PC-9 (cell line): ENCODE measurements around the gene ARHGDIB. TPM values are rescaled to one million over a fixed set of nuclear protein-coding genes. Genes with fewer than 3 reads are reported as not detected.

Experiments used
- Bru-seq: library from RNA; stranded (reverse); fragments of 400-500 nt; gene quantifications from one replicate; lab custom pipeline; 2021; lab: Mats Ljungman, UMichigan
- BruChase-seq, 2 experiments: library from RNA; stranded (reverse); fragments of 400-500 nt; gene quantifications; one replicate each; lab custom pipeline; 2021; lab: Mats Ljungman, UMichigan
- BruUV-seq: library from RNA; stranded (reverse); fragments of 400-500 nt; replicated peaks from 2 replicates; lab custom pipeline; 2021; lab: Mats Ljungman, UMichigan
- CTCF ChIA-PET: fragments of 300-600 bp; sonication (Branson Sonifier 250); formaldehyde crosslinking; loops from one replicate; lab custom pipeline; 2022; ENCODE audit warnings: antibody characterized with exemption; lab: Charles Lee
- POLR2A ChIA-PET: fragments of 300-600 bp; sonication (Branson Sonifier 250); formaldehyde crosslinking; loops from one replicate; lab custom pipeline; 2022; ENCODE audit warnings: antibody characterized with exemption; ENCODE audit not compliant: unreplicated experiment; lab: Charles Lee
- DNase-seq, 2 experiments: peaks; one replicate each; pipeline versions ENCODE4 v3.0.0 to v3.0.0-alpha.2; 2015 to 2022; ENCODE audit warnings: mixed read lengths in 1 of 2
- H2AFZ ChIP-seq: fragments of 200-600 bp; sonication (generic); 2 replicates; pipeline ENCODE4 v1.8.1; 2017; ENCODE audit warnings: antibody characterized with exemption
- H3F3A ChIP-seq: fragments of 200-600 bp; sonication (generic); 2 replicates; pipeline ENCODE4 v1.8.1; 2017; ENCODE audit warnings: antibody characterized with exemption, mild to moderate bottlenecking, low read depth; ENCODE audit not compliant: insufficient read depth
- H3K27ac ChIP-seq: fragments of 200-600 bp; sonication (generic); 2 replicates; pipeline ENCODE4 v1.6.1; 2016; ENCODE audit warnings: mixed run types
- H3K27me3 ChIP-seq: fragments of 200-600 bp; sonication (generic); 2 replicates; pipeline ENCODE4 v1.6.1; 2016; ENCODE audit warnings: low read depth, mixed run types; ENCODE audit not compliant: insufficient read depth
- H3K36me3 ChIP-seq: fragments of 200-600 bp; sonication (generic); 2 replicates; pipeline ENCODE4 v1.6.1; 2016; ENCODE audit warnings: low read depth, mixed run types
- H3K4me1 ChIP-seq: fragments of 200-600 bp; sonication (generic); replicated peaks from 2 replicates; pipeline ENCODE4 v1.6.1; 2016; ENCODE audit warnings: mixed run types; ENCODE audit not compliant: insufficient read depth
- H3K4me2 ChIP-seq: fragments of 200-600 bp; sonication (generic); 2 replicates; pipeline ENCODE4 v1.6.1; 2017; ENCODE audit warnings: mixed run types
- H3K4me3 ChIP-seq: fragments of 200-600 bp; sonication (generic); 2 replicates; pipeline ENCODE4 v1.6.1; 2016; ENCODE audit warnings: mixed run types
- H3K79me2 ChIP-seq: fragments of 200-600 bp; sonication (generic); 2 replicates; pipeline ENCODE4 v1.6.1; 2017; ENCODE audit warnings: low read depth, mixed run types
- H3K9me2 ChIP-seq: fragments of 200-600 bp; sonication (generic); 2 replicates; pipeline ENCODE4 v1.8.1; 2017; ENCODE audit warnings: mild to moderate bottlenecking; ENCODE audit not compliant: insufficient read depth
- H3K9me3 ChIP-seq: fragments of 200-600 bp; sonication (generic); 2 replicates; pipeline ENCODE4 v1.8.1; 2016; ENCODE audit warnings: low read depth; ENCODE audit not compliant: insufficient read depth
- H4K20me1 ChIP-seq: fragments of 200-600 bp; sonication (generic); 2 replicates; pipeline ENCODE4 v1.8.1; 2017; ENCODE audit not compliant: insufficient read depth
- EZH2 ChIP-seq: fragments of 200-600 bp; sonication (generic); IDR thresholded peaks from 2 replicates; pipeline ENCODE4 v1.8.0; 2017; ENCODE audit warnings: antibody characterized with exemption, low read depth
- intact Hi-C: fragments of 100-400 bp; cut with micrococcal nuclease; formaldehyde crosslinking; loops from one replicate; pipeline ENCODE4 v1.10.0; 2022; ENCODE audit not compliant: unreplicated experiment
- long read RNA-seq: library from polyadenylated mRNA; stranded (forward); transcript quantifications from one replicate; pipeline ENCODE4 v2.0.0, GENCODE V29; 2022
- total RNA-seq: library from RNA; stranded (reverse); gene quantifications from 2 replicates; pipeline ENCODE4 v1.2.3, GENCODE V29; 2021
- TF ChIP-seq, protein P1 (sequence below): fragments of 200-600 bp; sonication (generic); conservative IDR thresholded peaks from 2 replicates; pipeline ENCODE4 v1.6.1; 2017; ENCODE audit warnings: mixed run types, antibody characterized with exemption, mild to moderate bottlenecking, moderate library complexity

The ARHGDIB gene
- total RNA-seq (307 and 470 TPM in 2 replicates), Bru-seq, nascent RNA (percentile 94 among the genes with signal in this experiment), BruChase-seq, experiment 1, labeled RNA remaining after a 2-hour chase (percentile 79 among the genes with signal in this experiment), BruChase-seq, experiment 2, labeled RNA remaining after a 6-hour chase (percentile 95 among the genes with signal in this experiment)
- long read RNA-seq, transcript ARHGDIB-209 (6 exons, 723 nt) = minor isoform, 22 of 833 reads
- long read RNA-seq, transcript ARHGDIB-206 (7 exons, 859 nt) = minor isoform, 6 of 833 reads
- long read RNA-seq, transcript ARHGDIB-201 (6 exons, 1,256 nt) = major isoform, 641 of 833 reads
- long read RNA-seq, transcript ARHGDIB-207 (6 exons, 911 nt) = minor isoform, 93 of 833 reads
- long read RNA-seq, partial matches to known transcripts = 36 of 833 reads
- long read RNA-seq, other reads (novel, unspliced or antisense) = 34 of 833 reads

DNA sequence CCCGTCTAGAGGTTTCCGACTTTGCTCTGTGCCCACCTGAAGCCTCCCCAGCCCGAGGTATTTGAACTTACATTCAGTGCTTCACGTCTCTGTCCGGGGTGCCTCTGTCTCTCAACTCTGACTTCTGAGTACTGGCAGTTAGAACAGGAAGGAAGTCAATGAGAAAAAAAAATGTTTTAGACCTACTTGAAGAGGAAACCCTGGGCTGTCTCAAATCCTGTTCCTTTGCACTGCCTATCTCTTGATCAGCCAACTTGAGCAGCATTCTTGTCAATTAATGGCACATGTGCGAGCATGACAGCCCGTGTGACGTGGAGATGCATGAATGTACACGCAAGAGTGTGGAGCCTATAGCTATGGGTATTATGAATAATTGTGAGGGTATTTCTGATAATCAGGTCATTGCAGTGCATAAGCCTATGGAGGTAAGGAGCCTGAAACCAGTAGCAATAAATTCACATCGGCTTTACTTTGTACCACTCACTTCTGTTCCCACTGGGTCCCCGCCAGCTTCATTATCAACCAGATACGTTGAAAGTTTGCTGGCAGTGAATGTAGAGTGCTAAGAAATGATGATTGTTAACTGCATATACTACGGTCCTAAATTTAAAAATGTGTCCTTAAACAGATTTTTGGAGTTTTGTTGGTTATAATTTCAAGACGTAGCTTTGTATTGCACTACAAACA lies at the start of gene ARHGDIB:
ARHGDIB (minus strand) TSS at position 136 of the 687 bp plus-strand sequence. CDS start 10,889 bp downstream, outside the sequence.
- CTCF ChIA-PET = interaction anchor here (0.6 kb wide), 1 partner anchor 736 kb away, joined by 3 read pairs; no protein-coding TSS in a partner anchor
- peaks cover 29% of the 10 kb centered on the region for H3F3A ChIP-seq
- H3K36me3 ChIP-seq = 0 out of 2 replicates have a peak, but pooled peaks cover 5% of the 10 kb centered on the region
- DNase-seq = peak; percentile 53 to 83
- POLR2A ChIA-PET = interaction anchor here (0.6 kb wide), 3 partner anchors 14 to 33 kb away, joined by 3 to 6 read pairs (median 4); no protein-coding TSS in a partner anchor
- peak within 1 kb of the TSS; percentile 71 for H2AFZ ChIP-seq
- no peaks in the 10 kb centered on the region for H4K20me1 ChIP-seq
- H3K27ac ChIP-seq = peak within 1 kb of the TSS; percentile 83
- no peaks in the 10 kb centered on the region for H3K9me3 ChIP-seq
- intact Hi-C loops = loop anchor here (1.0 to 2.0 kb wide), 4 partner anchors 9 to 187 kb away; a partner anchor contains a TSS
- peaks cover 40% of the 10 kb centered on the region for H3K79me2 ChIP-seq
- H3K4me1 ChIP-seq = peaks cover 53% of the 10 kb centered on the region
- peak within 1 kb of the TSS; percentile 54 for H3K4me3 ChIP-seq
- BruUV-seq = TSS peak; percentile 81
- H3K9me2 ChIP-seq = no peaks in the 10 kb centered on the region
- no peak for TF ChIP-seq EZH2
- TF ChIP-seq, protein P1, sequence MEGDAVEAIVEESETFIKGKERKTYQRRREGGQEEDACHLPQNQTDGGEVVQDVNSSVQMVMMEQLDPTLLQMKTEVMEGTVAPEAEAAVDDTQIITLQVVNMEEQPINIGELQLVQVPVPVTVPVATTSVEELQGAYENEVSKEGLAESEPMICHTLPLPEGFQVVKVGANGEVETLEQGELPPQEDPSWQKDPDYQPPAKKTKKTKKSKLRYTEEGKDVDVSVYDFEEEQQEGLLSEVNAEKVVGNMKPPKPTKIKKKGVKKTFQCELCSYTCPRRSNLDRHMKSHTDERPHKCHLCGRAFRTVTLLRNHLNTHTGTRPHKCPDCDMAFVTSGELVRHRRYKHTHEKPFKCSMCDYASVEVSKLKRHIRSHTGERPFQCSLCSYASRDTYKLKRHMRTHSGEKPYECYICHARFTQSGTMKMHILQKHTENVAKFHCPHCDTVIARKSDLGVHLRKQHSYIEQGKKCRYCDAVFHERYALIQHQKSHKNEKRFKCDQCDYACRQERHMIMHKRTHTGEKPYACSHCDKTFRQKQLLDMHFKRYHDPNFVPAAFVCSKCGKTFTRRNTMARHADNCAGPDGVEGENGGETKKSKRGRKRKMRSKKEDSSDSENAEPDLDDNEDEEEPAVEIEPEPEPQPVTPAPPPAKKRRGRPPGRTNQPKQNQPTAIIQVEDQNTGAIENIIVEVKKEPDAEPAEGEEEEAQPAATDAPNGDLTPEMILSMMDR = no peak
- H3K4me2 ChIP-seq = peak within 1 kb of the TSS; percentile 81
- no peaks in the 10 kb centered on the region for H3K27me3 ChIP-seq

DNA sequence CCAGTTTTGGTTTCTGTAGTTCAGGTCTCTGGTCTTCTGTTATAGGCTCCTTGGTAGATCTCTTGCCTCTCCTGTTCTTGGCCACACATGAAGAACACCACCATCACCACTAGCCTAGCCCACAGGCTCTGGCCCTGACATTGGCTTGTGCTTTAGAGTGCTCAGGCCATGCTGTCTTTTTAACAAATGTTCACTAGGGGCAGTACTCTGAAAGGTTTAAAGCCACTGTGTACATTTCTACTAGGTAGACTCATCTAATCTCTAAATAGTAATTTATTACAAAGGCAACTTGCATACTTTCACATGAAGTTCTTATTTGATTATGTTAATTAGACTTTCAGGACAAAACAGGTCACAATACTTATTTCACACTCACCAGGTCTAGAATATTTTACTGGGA lies 49.8 kb upstream of the ARHGDIB start:
- H4K20me1 ChIP-seq = no peaks in the 10 kb centered on the region
- H3K36me3 ChIP-seq = no peaks in the 10 kb centered on the region
- H2AFZ ChIP-seq = no peak overlapping the region
- POLR2A ChIA-PET = no interaction called here
- DNase-seq = no peak
- H3K79me2 ChIP-seq = no peaks in the 10 kb centered on the region
- no peaks in the 10 kb centered on the region for H3K27me3 ChIP-seq
- no peaks in the 10 kb centered on the region for H3K4me1 ChIP-seq
- no peaks in the 10 kb centered on the region for H3F3A ChIP-seq
- no peak overlapping the region for H3K27ac ChIP-seq
- H3K4me3 ChIP-seq = no peak overlapping the region
- H3K9me2 ChIP-seq = no peaks in the 10 kb centered on the region
- BruUV-seq = no TSS peak
- intact Hi-C loops = no loop called here
- H3K4me2 ChIP-seq = no peak overlapping the region
- CTCF ChIA-PET = no interaction called here
- no peak for TF ChIP-seq EZH2
- TF ChIP-seq, protein P1 = peak; percentile 43; the same call in 1 of the 2 replicates
- H3K9me3 ChIP-seq = no peaks in the 10 kb centered on the region

DNA sequence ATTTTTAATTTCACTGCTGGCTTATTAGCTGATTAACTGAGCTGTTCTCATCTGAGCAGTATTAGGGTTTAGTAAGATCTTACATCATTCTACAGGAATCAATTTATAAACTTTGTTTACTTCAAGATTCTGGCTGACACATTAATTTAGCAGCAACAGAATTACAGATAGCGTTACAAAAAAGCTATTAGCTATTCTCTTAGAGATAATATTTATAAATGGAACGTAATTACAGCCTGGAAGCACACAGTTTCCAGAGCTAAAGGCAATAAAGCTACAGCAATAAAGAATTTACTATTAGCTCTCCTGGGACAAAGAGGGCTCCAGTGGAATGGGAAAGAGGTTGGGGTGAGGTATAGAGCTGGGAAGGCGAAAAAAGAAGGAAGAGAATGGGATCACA lies 46.1 kb upstream of the ARHGDIB start:
- Histone ChIP-seq H3K9me3 (no peaks in the 10 kb centered on the region), H2AFZ (no peak overlapping the region), H3K4me1 (no peaks in the 10 kb centered on the region), H3K9me2 (peaks cover 3% of the 10 kb centered on the region; the same call in 1 of the 2 replicates), H3K4me3 (no peak overlapping the region), H3K79me2 (no peaks in the 10 kb centered on the region), H3K36me3 (no peaks in the 10 kb centered on the region), H4K20me1 (no peaks in the 10 kb centered on the region), H3K27me3 (no peaks in the 10 kb centered on the region), H3K27ac (no peak overlapping the region), H3K4me2 (no peak overlapping the region), H3F3A (no peaks in the 10 kb centered on the region)
- TF ChIP-seq EZH2 = no peak
- TF ChIP-seq, protein P1 = no peak
- no TSS peak for BruUV-seq
- ChIA-PET CTCF (interaction anchor here (0.6 kb wide), 2 partner anchors 146 to 214 kb away, joined by 3 to 10 read pairs; partner anchors contain the start of gene RERG), POLR2A (interaction anchor here (0.5 kb wide), 1 partner anchor 398 kb away, joined by 3 read pairs; no protein-coding TSS in a partner anchor)
- DNase-seq = no peak
- intact Hi-C loops = no loop called here
